Measurements from ENCODE around the gene ZFP57. TPM values are rescaled to one million over a fixed set of nuclear protein-coding genes. Genes with fewer than 3 reads are reported as not detected.

Gene ZFP57
- total RNA-seq, 1 donor from 2014 or later, result 1.6 TPM

DNA sequence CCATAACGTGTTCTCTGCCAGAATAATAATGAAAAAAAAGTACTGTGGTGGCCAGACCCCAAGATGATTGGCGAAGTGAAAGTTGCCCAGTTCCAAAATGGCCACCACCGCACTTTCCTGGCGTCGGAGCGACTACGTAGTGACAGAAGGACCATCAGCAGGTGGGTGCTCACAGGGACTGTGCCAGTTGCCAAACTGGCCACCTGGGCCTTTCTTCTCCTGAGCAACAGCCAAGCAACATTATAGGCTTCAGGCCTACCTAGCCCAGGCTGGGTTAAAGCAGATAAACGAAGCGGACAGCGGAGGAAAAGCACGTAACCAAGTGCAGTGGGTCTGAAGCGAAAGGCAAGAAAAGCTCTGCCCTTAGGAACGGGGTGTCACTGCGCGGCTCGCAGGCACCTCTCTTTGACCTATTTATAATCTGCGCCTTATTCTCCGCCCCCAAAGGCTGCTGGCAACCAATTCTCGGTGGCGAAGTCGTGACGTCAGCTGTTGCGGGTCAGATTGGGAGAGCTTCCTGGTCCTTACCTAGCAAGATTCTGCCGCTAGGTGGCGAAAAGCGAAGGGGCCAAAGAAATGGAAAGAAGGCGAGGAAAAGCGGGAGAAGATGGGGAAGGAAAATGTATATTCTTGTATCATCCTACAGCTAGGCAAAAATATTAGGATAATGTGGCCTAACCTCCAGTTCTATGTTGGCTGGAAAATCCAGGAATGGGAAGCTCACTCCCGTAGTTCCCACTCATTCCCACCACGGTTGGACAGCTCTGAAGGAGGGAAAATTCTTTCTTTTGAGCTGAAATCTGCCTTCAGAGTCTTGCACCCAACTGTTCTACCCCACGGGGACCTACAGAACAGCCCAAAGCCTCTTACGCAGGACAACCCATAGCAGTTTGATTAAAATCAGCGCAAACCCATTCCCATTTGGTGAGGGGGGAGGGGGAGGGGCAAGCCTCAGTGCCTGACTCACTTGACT, 31.0 kb downstream of the ZFP57 start:
- Histone ChIP-seq H3K27me3 (ENCODE audit: control insufficient read depth, insufficient read depth, low read length) (no peaks in the 10 kb centered on the region), H3K4me3 (ENCODE audit: low read depth, low read length) (peak overlapping the region; percentile 54), H3K36me3 (ENCODE audit: control insufficient read depth, insufficient read depth, low read length) (no peaks in the 10 kb centered on the region)
- DNase-seq (ENCODE audit: low read depth) (peak; percentile 94), FAIRE-seq (peak; percentile 84)
- TF ChIP-seq, protein P1, sequence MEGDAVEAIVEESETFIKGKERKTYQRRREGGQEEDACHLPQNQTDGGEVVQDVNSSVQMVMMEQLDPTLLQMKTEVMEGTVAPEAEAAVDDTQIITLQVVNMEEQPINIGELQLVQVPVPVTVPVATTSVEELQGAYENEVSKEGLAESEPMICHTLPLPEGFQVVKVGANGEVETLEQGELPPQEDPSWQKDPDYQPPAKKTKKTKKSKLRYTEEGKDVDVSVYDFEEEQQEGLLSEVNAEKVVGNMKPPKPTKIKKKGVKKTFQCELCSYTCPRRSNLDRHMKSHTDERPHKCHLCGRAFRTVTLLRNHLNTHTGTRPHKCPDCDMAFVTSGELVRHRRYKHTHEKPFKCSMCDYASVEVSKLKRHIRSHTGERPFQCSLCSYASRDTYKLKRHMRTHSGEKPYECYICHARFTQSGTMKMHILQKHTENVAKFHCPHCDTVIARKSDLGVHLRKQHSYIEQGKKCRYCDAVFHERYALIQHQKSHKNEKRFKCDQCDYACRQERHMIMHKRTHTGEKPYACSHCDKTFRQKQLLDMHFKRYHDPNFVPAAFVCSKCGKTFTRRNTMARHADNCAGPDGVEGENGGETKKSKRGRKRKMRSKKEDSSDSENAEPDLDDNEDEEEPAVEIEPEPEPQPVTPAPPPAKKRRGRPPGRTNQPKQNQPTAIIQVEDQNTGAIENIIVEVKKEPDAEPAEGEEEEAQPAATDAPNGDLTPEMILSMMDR (IDR thresholded peaks at IDR 0.05; ENCODE audit: insufficient read depth, low read length, severe bottlenecking), result peak; percentile 85

DNA sequence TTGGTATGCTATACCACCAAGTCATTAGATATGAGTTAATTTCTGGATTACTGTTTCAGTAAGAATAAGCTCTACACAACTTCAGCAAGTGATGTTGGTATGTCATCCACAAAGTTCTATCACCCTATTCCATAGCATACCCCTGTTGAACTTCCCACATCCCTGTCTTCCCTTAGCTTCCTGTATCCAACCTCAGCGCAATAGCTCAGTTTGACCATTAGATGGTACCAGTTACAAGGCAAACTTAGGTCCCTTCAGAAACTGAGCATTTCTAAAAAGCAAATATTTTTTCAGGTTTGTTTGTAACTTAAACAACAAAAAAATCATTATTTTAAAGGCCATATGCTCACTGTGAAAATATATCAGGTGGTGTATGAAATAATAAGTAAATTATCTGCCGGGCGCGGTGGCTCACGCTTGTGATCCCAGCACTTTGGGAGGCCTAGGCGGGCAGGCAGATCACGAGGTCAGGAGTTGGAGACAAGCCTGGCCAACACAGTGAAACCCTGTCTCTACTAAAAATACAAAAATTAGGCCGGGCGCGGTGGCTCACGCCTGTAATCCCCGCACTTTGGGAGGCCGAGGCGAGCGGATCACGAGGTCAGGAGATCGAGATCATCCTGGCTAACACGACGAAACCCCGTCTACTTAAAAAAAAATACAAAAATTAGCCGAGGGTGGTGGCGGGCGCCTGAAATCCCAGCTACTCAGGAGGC, 32.9 kb downstream of the ZFP57 start:
- FAIRE-seq, result no peak
- peak; percentile 64 for DNase-seq (ENCODE audit: low read depth)
- TF ChIP-seq, protein P1 (IDR thresholded peaks at IDR 0.05; ENCODE audit: insufficient read depth, low read length, severe bottlenecking), result peak; percentile 55
- H3K36me3 ChIP-seq (ENCODE audit: control insufficient read depth, insufficient read depth, low read length), result no peaks in the 10 kb centered on the region
- no peak overlapping the region for H3K4me3 ChIP-seq (ENCODE audit: low read depth, low read length)
- H3K27me3 ChIP-seq (ENCODE audit: control insufficient read depth, insufficient read depth, low read length), result no peaks in the 10 kb centered on the region

DNA sequence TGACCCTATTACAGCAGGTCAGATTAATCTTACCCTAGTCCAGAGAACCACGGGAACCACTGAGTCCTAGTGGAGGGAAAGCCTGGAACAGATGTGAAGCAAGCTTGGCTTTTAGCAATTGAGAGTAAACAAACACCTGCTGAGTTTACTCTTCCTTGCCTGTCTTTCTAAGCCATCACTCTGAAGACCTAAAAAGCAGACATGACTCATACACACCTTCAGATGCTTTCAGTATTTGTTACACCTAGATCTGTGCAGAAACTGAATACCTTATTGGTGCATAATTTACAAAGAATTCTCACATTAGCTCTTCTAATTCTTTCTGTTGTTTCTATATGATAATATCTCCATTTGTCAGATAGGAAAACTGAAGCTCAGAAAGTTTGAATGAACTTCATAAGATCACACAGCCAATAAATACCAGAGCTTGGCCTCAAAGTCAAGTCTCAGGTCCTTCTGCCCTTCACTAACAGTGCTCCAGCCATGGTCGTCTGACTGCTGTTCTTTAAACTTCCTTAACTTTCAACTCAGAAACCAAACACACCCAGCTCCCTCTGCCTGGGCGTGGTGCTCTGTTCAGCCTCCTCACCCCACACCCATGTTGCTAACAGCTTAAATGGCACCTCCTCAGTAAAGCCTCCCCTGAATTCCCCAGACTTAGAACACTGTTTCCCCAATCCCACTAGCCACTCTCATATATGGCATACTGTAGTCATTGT, 39.4 kb downstream of the ZFP57 start:
- FAIRE-seq, result no peak
- DNase-seq (ENCODE audit: low read depth), result peak; percentile 45
- H3K27me3 ChIP-seq (ENCODE audit: control insufficient read depth, insufficient read depth, low read length), result no peaks in the 10 kb centered on the region
- no peak overlapping the region for H3K4me3 ChIP-seq (ENCODE audit: low read depth, low read length)
- H3K36me3 ChIP-seq (ENCODE audit: control insufficient read depth, insufficient read depth, low read length), result no peaks in the 10 kb centered on the region
- TF ChIP-seq, protein P1 (IDR thresholded peaks at IDR 0.05; ENCODE audit: insufficient read depth, low read length, severe bottlenecking), result no peak

DNA sequence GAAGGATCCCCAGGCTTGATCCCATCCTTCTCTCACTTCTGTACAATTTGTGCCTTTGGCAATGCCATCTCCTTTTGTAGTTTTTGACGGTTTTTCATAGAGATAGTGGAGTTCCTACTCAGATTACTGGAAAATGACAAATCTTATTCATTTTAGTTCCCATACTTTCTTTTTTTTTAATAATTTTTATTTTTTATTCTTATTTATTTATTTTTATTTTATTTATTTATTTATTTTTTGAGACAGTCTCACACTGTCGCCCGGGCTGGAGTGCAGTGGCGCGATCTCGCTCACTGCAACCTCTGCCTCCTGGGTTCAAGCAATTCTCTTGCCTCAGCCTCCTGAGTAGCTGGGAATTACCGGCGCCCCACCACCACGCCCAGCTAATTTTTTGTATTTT, 43.7 kb downstream of the ZFP57 start:
- no peaks in the 10 kb centered on the region for H3K27me3 ChIP-seq (ENCODE audit: control insufficient read depth, insufficient read depth, low read length)
- FAIRE-seq (no peak), DNase-seq (ENCODE audit: low read depth) (no peak)

DNA sequence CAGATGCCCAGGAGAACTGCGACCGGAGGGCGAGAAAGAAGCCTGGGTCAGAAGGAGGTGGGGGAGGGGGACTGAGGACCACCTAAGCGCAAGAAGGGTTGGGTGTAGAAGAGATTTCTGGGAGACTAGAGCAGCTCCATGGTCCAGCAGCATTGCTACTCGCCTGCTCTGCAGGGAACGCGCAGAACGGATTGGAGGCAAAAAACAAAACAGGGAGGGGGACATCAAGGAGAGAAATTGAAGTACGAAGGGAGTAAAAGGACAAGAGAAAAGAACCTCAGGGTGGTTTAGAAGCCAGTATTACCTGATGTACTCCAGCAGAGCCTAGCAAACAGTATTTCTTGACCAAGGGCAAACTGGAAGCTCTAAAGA, 47.4 kb downstream of the ZFP57 start:
- H3K4me3 ChIP-seq (ENCODE audit: low read depth, low read length), result peak overlapping the region; percentile 69
- DNase-seq (ENCODE audit: low read depth), result no peak
- FAIRE-seq, result no peak
- TF ChIP-seq, protein P1 (IDR thresholded peaks at IDR 0.05; ENCODE audit: insufficient read depth, low read length, severe bottlenecking), result no peak
- no peaks in the 10 kb centered on the region for H3K27me3 ChIP-seq (ENCODE audit: control insufficient read depth, insufficient read depth, low read length)
- no peaks in the 10 kb centered on the region for H3K36me3 ChIP-seq (ENCODE audit: control insufficient read depth, insufficient read depth, low read length)

More for the DNA sequence above, 43.7 kb downstream of the ZFP57 start:
- TF ChIP-seq, protein P1 (IDR thresholded peaks at IDR 0.05; ENCODE audit: insufficient read depth, low read length, severe bottlenecking), result no peak
- Histone ChIP-seq H3K36me3 (ENCODE audit: control insufficient read depth, insufficient read depth, low read length) (no peaks in the 10 kb centered on the region), H3K4me3 (ENCODE audit: low read depth, low read length) (no peak overlapping the region)
